OCI-LY1 (cell line): ENCODE data around the gene DNMT3A.

Source experiments
- H2AFZ ChIP-seq: fragments of 200-600 bp; sonication (generic), shearing (Covaris generic); 2 replicates; pipeline ENCODE4 v1.6.0; 2014; ENCODE audit warnings: antibody characterized with exemption, mild to moderate bottlenecking, low read length
- H3F3A ChIP-seq: fragments of 200-600 bp; sonication (generic), shearing (Covaris generic); 2 replicates; pipeline ENCODE4 v1.6.0; 2014; ENCODE audit warnings: mild to moderate bottlenecking, antibody characterized with exemption, low read length, moderate library complexity; ENCODE audit not compliant: insufficient read depth
- H3K27ac ChIP-seq: fragments of 200-600 bp; sonication (generic); 2 replicates; pipeline ENCODE4 v1.5.1; 2014; ENCODE audit warnings: low read length, mixed run types, mild to moderate bottlenecking, low read depth; ENCODE audit not compliant: poor library complexity, severe bottlenecking
- H3K27me3 ChIP-seq: fragments of 200-600 bp; sonication (generic); 2 replicates; pipeline ENCODE4 v1.6.0; 2014; ENCODE audit warnings: antibody characterized with exemption, mild to moderate bottlenecking, low read length, moderate library complexity; ENCODE audit not compliant: insufficient read depth
- H3K36me3 ChIP-seq: fragments of 200-600 bp; sonication (generic); 2 replicates; pipeline ENCODE4 v1.6.1; 2014; ENCODE audit warnings: mild to moderate bottlenecking, antibody characterized with exemption, low read length, moderate library complexity, mixed read lengths; ENCODE audit not compliant: insufficient read depth
- H3K4me1 ChIP-seq: fragments of 200-600 bp; sonication (generic); 2 replicates; pipeline ENCODE4 v1.5.1; 2014; ENCODE audit warnings: mild to moderate bottlenecking, low read length, moderate library complexity; ENCODE audit not compliant: insufficient read depth, severe bottlenecking
- H3K4me2 ChIP-seq: fragments of 200-600 bp; sonication (generic), shearing (Covaris generic); 2 replicates; pipeline ENCODE4 v1.6.1; 2014; ENCODE audit warnings: low read length
- H3K4me3 ChIP-seq: fragments of 200-600 bp; sonication (generic); 2 replicates; pipeline ENCODE4 v1.5.1; 2014; ENCODE audit warnings: low read length, low read depth, mild to moderate bottlenecking, mixed read lengths; ENCODE audit not compliant: poor library complexity, severe bottlenecking
- H3K79me2 ChIP-seq: fragments of 200-600 bp; shearing (Covaris generic); 2 replicates; pipeline ENCODE4 v1.6.1; 2016; ENCODE audit warnings: mixed run types, low read length, mixed read lengths; ENCODE audit not compliant: insufficient read depth
- H3K9ac ChIP-seq: fragments of 200-600 bp; sonication (generic), shearing (Covaris generic); 2 replicates; pipeline ENCODE4 v1.6.1; 2014; ENCODE audit warnings: mild to moderate bottlenecking, low read length, mixed read lengths
- H3K9me2 ChIP-seq: fragments of 200-600 bp; sonication (generic), shearing (Covaris generic); 2 replicates; pipeline ENCODE4 v1.6.1; 2014; ENCODE audit warnings: low read depth, mild to moderate bottlenecking, low read length, mixed read lengths
- H3K9me3 ChIP-seq: fragments of 200-600 bp; shearing (Covaris generic); 2 replicates; pipeline ENCODE4 v1.6.1; 2014; ENCODE audit warnings: low read length, mixed read lengths
- H4K20me1 ChIP-seq: fragments of 200-600 bp; sonication (generic), shearing (Covaris generic); 2 replicates; pipeline ENCODE4 v1.6.0; 2016; ENCODE audit warnings: mild to moderate bottlenecking, low read length; ENCODE audit not compliant: insufficient read depth
- CTCF ChIP-seq: fragments of 200-600 bp; sonication (generic), shearing (Covaris generic); IDR thresholded peaks from 2 replicates; pipeline ENCODE4 v1.5.1; 2017; ENCODE audit warnings: mild to moderate bottlenecking, antibody characterized with exemption, low read length, moderate library complexity, mixed read lengths
- EZH2 ChIP-seq: fragments of 200-600 bp; sonication (generic), shearing (Covaris generic); IDR thresholded peaks from 2 replicates; pipeline ENCODE4 v1.8.0; 2017; ENCODE audit warnings: borderline replicate concordance, mixed run types, mild to moderate bottlenecking, antibody characterized with exemption, low read length, moderate library complexity, mixed read lengths

DNMT3A gene

DNA sequence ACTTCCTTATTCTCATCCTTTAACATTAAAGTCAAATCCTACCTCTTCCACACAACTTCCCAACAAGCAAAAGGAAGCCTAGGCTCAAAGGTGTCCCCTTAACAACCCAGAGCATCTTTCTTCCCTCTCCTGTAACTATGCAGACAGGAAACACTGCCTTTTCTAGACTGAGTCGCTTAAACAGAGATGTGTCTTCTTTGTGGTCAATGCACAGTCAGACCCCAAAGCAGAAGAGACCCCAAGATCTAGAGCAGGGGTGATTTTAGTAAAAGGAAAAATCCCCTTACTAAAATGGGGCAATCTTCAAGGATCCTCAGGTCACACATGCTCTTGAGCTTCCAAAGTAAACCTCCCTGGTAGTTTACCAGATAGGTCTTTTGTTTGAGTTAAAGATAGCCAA lies 86.8 kb downstream of the DNMT3A start:
- TF ChIP-seq EZH2 (no peak), CTCF (no peak)
- Histone ChIP-seq H3K4me2 (no peak overlapping the region), H3K27ac (no peak overlapping the region), H3K4me3 (no peak overlapping the region), H3K9me3 (no peaks in the 10 kb centered on the region), H3K27me3 (no peaks in the 10 kb centered on the region; the same call in 1 of the 2 replicates), H3K79me2 (no peaks in the 10 kb centered on the region), H4K20me1 (no peaks in the 10 kb centered on the region), H3K36me3 (no peaks in the 10 kb centered on the region), H3K9ac (no peak overlapping the region), H2AFZ (no peak overlapping the region), H3F3A (no peaks in the 10 kb centered on the region), H3K9me2 (no peaks in the 10 kb centered on the region), H3K4me1 (no peaks in the 10 kb centered on the region)

DNA sequence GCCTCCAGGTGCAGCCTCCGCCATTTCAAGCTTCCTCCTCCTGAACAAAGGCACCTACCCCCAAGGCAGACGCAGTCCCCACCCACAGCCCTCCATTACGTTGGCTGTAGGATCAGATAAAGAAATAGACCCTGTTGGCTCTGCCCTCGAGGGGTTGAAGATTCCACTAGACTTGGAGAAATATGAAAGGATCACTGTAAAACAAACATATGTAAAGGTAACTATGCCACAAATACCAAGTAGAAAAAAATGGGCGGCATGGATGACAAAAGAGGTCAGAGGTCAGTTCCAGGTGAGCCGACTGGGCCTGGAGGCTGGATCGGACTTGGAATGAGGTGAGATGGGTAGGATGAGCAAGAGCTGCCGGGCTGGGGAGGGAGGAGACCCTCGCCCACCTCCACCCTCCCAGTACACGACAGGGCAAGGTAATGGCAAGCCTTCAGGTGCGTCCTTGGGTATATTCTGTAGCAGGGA lies 88.5 kb downstream of the DNMT3A start:
- H3K79me2 ChIP-seq, result no peaks in the 10 kb centered on the region
- no peaks in the 10 kb centered on the region for H3F3A ChIP-seq
- H3K27me3 ChIP-seq, result no peaks in the 10 kb centered on the region; the same call in 1 of the 2 replicates
- no peaks in the 10 kb centered on the region for H4K20me1 ChIP-seq
- no peaks in the 10 kb centered on the region for H3K36me3 ChIP-seq
- H3K9me2 ChIP-seq, result no peaks in the 10 kb centered on the region
- H3K4me3 ChIP-seq, result no peak overlapping the region
- TF ChIP-seq EZH2 (no peak), CTCF (no peak)
- H3K4me2 ChIP-seq, result no peak overlapping the region
- H3K9me3 ChIP-seq, result no peaks in the 10 kb centered on the region
- H3K4me1 ChIP-seq, result no peaks in the 10 kb centered on the region
- no peak overlapping the region for H3K9ac ChIP-seq
- no peak overlapping the region for H2AFZ ChIP-seq
- H3K27ac ChIP-seq, result no peak overlapping the region

DNA sequence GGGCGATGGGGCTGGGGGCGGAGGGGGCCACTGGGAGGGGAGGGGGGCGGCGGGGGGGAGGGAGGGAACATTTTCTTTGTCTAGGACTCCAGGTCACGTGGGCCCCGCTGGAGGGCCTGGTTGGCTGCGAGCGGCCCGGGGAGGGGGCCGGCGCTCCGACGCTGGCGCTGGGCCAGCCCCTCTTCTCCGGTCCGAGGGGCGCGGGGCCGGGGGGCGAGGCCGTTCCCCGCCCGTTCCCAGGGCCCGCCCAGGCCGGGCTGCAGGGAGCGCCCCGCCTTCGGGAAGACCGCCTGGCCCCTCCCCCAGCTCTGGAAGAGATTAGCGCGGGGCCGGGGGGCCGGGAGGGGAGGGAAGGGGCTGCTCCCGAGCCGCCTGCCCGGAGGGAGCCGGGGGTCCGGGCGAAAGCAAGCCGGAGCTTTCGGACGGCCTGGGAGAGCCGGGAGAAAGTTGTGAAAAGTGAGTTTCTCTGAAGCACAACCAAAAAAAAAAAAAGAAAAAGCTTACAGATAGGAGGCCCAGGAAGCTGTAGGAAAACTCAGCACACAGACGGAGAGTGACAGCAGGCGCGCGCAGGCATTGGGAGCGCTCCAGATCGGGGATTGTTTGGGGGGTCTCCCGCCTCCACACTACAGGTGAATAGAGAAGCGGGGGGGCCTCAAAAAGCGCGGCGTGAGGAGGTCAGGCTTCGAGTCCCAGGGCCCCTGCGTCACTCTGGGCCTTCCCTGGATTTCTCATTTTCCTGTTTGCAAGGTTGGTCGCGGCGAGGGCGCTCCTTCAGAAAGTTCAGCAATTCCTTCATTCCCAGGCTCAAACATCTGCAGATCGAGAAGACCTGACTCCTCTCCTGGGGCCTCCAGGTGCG lies 89.2 kb downstream of the DNMT3A start:
- Histone ChIP-seq H3K4me2 (no peak overlapping the region), H3K27ac (no peak overlapping the region), H3K27me3 (no peaks in the 10 kb centered on the region; the same call in 1 of the 2 replicates), H3K4me1 (no peaks in the 10 kb centered on the region), H3K9me2 (no peaks in the 10 kb centered on the region), H3K9ac (no peak overlapping the region), H3K9me3 (no peaks in the 10 kb centered on the region), H3K36me3 (no peaks in the 10 kb centered on the region), H3F3A (no peaks in the 10 kb centered on the region), H4K20me1 (no peaks in the 10 kb centered on the region), H3K4me3 (peak overlapping the region; percentile 29), H3K79me2 (no peaks in the 10 kb centered on the region), H2AFZ (no peak overlapping the region)
- no peak for TF ChIP-seq EZH2
- no peak for TF ChIP-seq CTCF
